Measurements from ENCODE around the gene NLGN1. TPM values are rescaled to one million over a fixed set of nuclear protein-coding genes. Genes with fewer than 3 reads are reported as not detected.
A peak's percentile ranks its signal among the peaks of the same experiment; 100 is the strongest.

Gene NLGN1
- total RNA-seq, 1 experiment from 2014 or later, result 0.85 TPM

- no peaks in the 10 kb centered on the region for H3K36me3 ChIP-seq (ENCODE audit: control insufficient read depth, insufficient read depth, low read length)
- POLR2A ChIA-PET, result no interaction called here
- intact Hi-C loops (cut with micrococcal nuclease; ENCODE audit: unreplicated experiment), result no loop called here
- no peak overlapping the region for H3K27ac ChIP-seq (ENCODE audit: low read length)
- H3K9me3 ChIP-seq (ENCODE audit: control insufficient read depth, insufficient read depth, low read depth, low read length), result no peaks in the 10 kb centered on the region
- CTCF ChIA-PET, result no interaction called here
- ATAC-seq (no peak), DNase-seq (ENCODE audit: low read depth, low spot score) (no peak)
- TF ChIP-seq, protein P1, sequence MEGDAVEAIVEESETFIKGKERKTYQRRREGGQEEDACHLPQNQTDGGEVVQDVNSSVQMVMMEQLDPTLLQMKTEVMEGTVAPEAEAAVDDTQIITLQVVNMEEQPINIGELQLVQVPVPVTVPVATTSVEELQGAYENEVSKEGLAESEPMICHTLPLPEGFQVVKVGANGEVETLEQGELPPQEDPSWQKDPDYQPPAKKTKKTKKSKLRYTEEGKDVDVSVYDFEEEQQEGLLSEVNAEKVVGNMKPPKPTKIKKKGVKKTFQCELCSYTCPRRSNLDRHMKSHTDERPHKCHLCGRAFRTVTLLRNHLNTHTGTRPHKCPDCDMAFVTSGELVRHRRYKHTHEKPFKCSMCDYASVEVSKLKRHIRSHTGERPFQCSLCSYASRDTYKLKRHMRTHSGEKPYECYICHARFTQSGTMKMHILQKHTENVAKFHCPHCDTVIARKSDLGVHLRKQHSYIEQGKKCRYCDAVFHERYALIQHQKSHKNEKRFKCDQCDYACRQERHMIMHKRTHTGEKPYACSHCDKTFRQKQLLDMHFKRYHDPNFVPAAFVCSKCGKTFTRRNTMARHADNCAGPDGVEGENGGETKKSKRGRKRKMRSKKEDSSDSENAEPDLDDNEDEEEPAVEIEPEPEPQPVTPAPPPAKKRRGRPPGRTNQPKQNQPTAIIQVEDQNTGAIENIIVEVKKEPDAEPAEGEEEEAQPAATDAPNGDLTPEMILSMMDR (IDR thresholded peaks at IDR 0.05), result no peak
- TF ChIP-seq SIN3A (IDR thresholded peaks at IDR 0.05; ENCODE audit: borderline replicate concordance, insufficient read depth, low read depth, low read length) (no peak), REST (IDR thresholded peaks at IDR 0.05; ENCODE audit: insufficient read depth in 1 of 2, low read depth in 2 of 2, low read length in 1 of 2) (no peak), POLR2AphosphoS5 (IDR thresholded peaks at IDR 0.05; ENCODE audit: low read depth, low read length) (no peak), TCF7L2 (IDR thresholded peaks at IDR 0.05; ENCODE audit: low read depth, low read length) (no peak)
- in situ Hi-C loops (cut with HindIII; ENCODE audit: low pct_unique_long_range_greater_than_20kb, low sequenced_read_pairs), result no loop called here
- no peak overlapping the region for H3K4me3 ChIP-seq (ENCODE audit: low read depth in 2 of 2, low read length in 2 of 2)
- H3K27me3 ChIP-seq (ENCODE audit: control insufficient read depth, insufficient read depth, low read length), result no peaks in the 10 kb centered on the region
- no TSS peak for BruUV-seq (replicated peaks)
- H3K4me1 ChIP-seq (ENCODE audit: control insufficient read depth, insufficient read depth, low read length), result no peaks in the 10 kb centered on the region
These were observed 820.5 kb downstream of the NLGN1 start for GRCh38 chr3:174218016-174218415.

GRCh38 chr3:174219738-174220137, 822.2 kb downstream of the NLGN1 start:
- no peaks in the 10 kb centered on the region for H3K36me3 ChIP-seq (ENCODE audit: control insufficient read depth, insufficient read depth, low read length)
- ATAC-seq, result no peak
- intact Hi-C loops (cut with micrococcal nuclease; ENCODE audit: unreplicated experiment) (no loop called here), in situ Hi-C loops (cut with HindIII; ENCODE audit: low pct_unique_long_range_greater_than_20kb, low sequenced_read_pairs) (no loop called here)
- H3K4me1 ChIP-seq (ENCODE audit: control insufficient read depth, insufficient read depth, low read length), result no peaks in the 10 kb centered on the region
- no peaks in the 10 kb centered on the region for H3K27me3 ChIP-seq (ENCODE audit: control insufficient read depth, insufficient read depth, low read length)
- no peaks in the 10 kb centered on the region for H3K9me3 ChIP-seq (ENCODE audit: control insufficient read depth, insufficient read depth, low read depth, low read length)
- no peak for TF ChIP-seq POLR2AphosphoS5 (IDR thresholded peaks at IDR 0.05; ENCODE audit: low read depth, low read length)
- TF ChIP-seq, protein P1 (IDR thresholded peaks at IDR 0.05), result peak; percentile 35
- ChIA-PET POLR2A (no interaction called here), CTCF (no interaction called here)
- BruUV-seq (replicated peaks), result no TSS peak
- H3K27ac ChIP-seq (ENCODE audit: low read length), result no peak overlapping the region
- DNase-seq (ENCODE audit: low read depth, low spot score), result peak; percentile 4
- H3K4me3 ChIP-seq (ENCODE audit: low read depth in 2 of 2, low read length in 2 of 2), result no peak overlapping the region

Data from Panc1 (cell line).